ENCODE data around the gene CCDC92. TPM values are rescaled to one million over a fixed set of nuclear protein-coding genes. Genes with fewer than 3 reads are reported as not detected.

The CCDC92 gene
- total RNA-seq, 1 donor from 2014 or later, result 4.8 TPM

DNA sequence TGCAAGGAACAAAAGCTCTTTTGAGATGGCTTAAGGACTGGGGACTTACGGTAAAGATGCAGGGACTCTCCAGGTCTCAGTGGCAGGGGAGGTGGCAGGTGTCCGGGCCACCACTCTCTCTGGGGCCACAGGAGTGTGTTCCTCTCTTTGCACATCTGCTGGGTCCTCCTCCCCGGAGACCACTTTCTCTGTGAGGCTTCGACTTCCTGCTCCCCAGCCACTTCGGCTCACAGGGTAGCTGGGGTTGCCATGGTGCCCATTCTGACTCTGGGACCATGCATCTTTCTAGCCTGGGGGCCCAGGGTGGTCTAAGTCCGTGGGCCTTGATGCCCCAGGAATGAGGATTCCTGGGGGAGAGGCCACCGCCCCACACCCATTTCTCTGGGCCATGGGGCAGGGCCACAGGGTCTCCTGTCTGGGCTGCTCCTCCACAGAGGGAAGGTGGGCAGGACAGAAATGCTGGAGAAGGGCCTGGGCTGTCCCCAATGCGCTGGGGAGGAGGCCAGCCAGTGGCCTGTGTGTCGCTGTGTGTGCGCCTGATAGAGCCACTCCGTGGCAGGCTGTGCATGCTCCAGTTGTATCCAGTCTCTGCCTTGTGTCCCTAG is 38.5 kb downstream of the CCDC92 start:
- Mint-ChIP-seq H3K9me3 (peaks cover 6% of the 10 kb centered on the region), H3K36me3 (peaks cover 17% of the 10 kb centered on the region), H3K4me1 (peaks cover 2% of the 10 kb centered on the region), H3K4me3 (no peak overlapping the region), H3K27ac (no peak overlapping the region), H3K27me3 (ENCODE audit: insufficient read depth, low read depth) (peaks cover 5% of the 10 kb centered on the region)
- TF ChIP-seq EZH2 (IDR thresholded peaks at IDR 0.05), result no peak
- no peak for TF ChIP-seq EZH2phosphoT487 (IDR thresholded peaks at IDR 0.05)
- TF ChIP-seq, protein P1, sequence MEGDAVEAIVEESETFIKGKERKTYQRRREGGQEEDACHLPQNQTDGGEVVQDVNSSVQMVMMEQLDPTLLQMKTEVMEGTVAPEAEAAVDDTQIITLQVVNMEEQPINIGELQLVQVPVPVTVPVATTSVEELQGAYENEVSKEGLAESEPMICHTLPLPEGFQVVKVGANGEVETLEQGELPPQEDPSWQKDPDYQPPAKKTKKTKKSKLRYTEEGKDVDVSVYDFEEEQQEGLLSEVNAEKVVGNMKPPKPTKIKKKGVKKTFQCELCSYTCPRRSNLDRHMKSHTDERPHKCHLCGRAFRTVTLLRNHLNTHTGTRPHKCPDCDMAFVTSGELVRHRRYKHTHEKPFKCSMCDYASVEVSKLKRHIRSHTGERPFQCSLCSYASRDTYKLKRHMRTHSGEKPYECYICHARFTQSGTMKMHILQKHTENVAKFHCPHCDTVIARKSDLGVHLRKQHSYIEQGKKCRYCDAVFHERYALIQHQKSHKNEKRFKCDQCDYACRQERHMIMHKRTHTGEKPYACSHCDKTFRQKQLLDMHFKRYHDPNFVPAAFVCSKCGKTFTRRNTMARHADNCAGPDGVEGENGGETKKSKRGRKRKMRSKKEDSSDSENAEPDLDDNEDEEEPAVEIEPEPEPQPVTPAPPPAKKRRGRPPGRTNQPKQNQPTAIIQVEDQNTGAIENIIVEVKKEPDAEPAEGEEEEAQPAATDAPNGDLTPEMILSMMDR (IDR thresholded peaks at IDR 0.05), result no peak
- Histone ChIP-seq H3K27ac (no peak overlapping the region), H3K79me2 (ENCODE audit: low read depth) (no peaks in the 10 kb centered on the region), H3K36me3 (no peaks in the 10 kb centered on the region), H3K9ac (no peak overlapping the region), H2AFZ (replicated peaks) (no peak overlapping the region), H3F3A (ENCODE audit: low read depth) (no peaks in the 10 kb centered on the region), H3K4me3 (no peak overlapping the region), H4K20me1 (ENCODE audit: low read depth) (peaks cover 3% of the 10 kb centered on the region), H3K27me3 (peaks cover 33% of the 10 kb centered on the region), H3K4me2 (no peak overlapping the region), H3K9me3 (ENCODE audit: low read depth) (no peaks in the 10 kb centered on the region), H3K4me1 (no peaks in the 10 kb centered on the region)
- DNase-seq (ENCODE audit: low spot score), result no peak

DNA sequence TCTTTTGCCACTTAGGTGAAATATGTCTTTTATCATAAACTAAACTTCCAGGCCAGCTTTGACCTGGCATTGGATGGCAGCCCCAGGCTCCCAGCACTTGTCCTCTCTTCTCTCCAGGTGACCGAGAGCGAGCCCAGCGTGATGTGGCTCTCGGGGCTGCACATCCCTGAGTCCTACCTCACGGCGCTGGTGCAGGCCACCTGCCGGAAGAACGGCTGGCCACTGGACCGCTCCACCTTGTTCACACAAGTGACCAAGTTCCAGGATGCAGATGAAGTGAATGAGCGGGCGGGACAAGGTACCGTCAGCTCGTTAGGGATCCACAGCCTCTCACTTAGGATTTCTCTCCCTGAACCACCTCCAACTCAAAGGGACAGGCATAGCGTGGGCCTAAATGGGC is 39.4 kb downstream of the CCDC92 start:
- H4K20me1 ChIP-seq (ENCODE audit: low read depth), result peaks cover 3% of the 10 kb centered on the region
- no peaks in the 10 kb centered on the region for H3F3A ChIP-seq (ENCODE audit: low read depth)
- H3K27ac ChIP-seq, result no peak overlapping the region
- Mint-ChIP-seq H3K4me1 (peaks cover 8% of the 10 kb centered on the region), H3K27ac (no peak overlapping the region), H3K4me3 (no peak overlapping the region), H3K36me3 (peaks cover 17% of the 10 kb centered on the region), H3K27me3 (ENCODE audit: insufficient read depth, low read depth) (peaks cover 5% of the 10 kb centered on the region), H3K9me3 (peaks cover 6% of the 10 kb centered on the region)
- no peaks in the 10 kb centered on the region for H3K9me3 ChIP-seq (ENCODE audit: low read depth)
- H3K4me1 ChIP-seq, result no peaks in the 10 kb centered on the region
- no peak overlapping the region for H3K4me2 ChIP-seq
- no peaks in the 10 kb centered on the region for H3K36me3 ChIP-seq
- H3K79me2 ChIP-seq (ENCODE audit: low read depth), result no peaks in the 10 kb centered on the region
- TF ChIP-seq EZH2 (IDR thresholded peaks at IDR 0.05), result no peak
- TF ChIP-seq EZH2phosphoT487 (IDR thresholded peaks at IDR 0.05), result no peak
- TF ChIP-seq, protein P1 (IDR thresholded peaks at IDR 0.05), result no peak
- H2AFZ ChIP-seq (replicated peaks), result no peak overlapping the region
- no peak for DNase-seq (ENCODE audit: low spot score)
- H3K9ac ChIP-seq, result no peak overlapping the region
- peaks cover 39% of the 10 kb centered on the region for H3K27me3 ChIP-seq
- no peak overlapping the region for H3K4me3 ChIP-seq

DNA sequence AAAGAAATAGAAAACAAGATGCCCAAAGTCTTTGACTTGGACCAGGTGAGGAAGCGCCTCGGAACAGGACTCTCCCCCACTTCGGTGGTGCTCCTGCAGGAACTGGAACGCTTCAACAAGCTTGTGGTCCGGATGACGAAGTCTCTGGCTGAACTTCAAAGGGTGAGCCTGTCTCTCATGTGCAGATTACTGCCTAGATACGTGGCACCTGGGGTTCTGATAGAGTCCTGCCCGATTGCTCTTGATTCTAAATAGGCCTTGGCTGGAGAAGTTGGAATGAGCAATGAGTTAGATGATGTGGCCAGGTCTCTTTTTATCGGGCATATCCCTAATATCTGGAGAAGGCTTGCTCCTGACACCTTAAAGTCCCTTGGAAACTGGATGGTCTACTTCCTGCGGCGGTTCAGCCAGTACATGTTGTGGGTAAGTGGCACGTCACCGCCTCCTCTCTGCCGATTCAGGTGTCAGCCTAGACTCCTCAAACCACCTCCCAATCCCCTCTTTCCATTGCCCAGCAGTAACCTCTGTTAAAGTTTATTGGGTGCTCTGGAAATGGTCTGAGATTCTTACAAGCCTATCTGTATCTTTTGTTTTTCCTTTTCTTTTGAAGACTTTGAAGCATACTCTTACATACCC is 40.8 kb downstream of the CCDC92 start:
- Mint-ChIP-seq H3K4me3 (no peak overlapping the region), H3K9me3 (peaks cover 6% of the 10 kb centered on the region)

More for the DNA sequence above, 40.8 kb downstream of the CCDC92 start:
- Mint-ChIP-seq H3K27me3 (ENCODE audit: insufficient read depth, low read depth) (peaks cover 5% of the 10 kb centered on the region), H3K27ac (no peak overlapping the region), H3K36me3 (peaks cover 11% of the 10 kb centered on the region), H3K4me1 (peaks cover 8% of the 10 kb centered on the region)
- Histone ChIP-seq H3K27ac (no peak overlapping the region), H4K20me1 (ENCODE audit: low read depth) (no peaks in the 10 kb centered on the region), H3K4me1 (no peaks in the 10 kb centered on the region), H3K9ac (no peak overlapping the region), H3K27me3 (peaks cover 39% of the 10 kb centered on the region), H3K36me3 (no peaks in the 10 kb centered on the region), H2AFZ (replicated peaks) (no peak overlapping the region), H3F3A (ENCODE audit: low read depth) (no peaks in the 10 kb centered on the region), H3K4me2 (no peak overlapping the region), H3K4me3 (no peak overlapping the region), H3K79me2 (ENCODE audit: low read depth) (no peaks in the 10 kb centered on the region), H3K9me3 (ENCODE audit: low read depth) (no peaks in the 10 kb centered on the region)
- TF ChIP-seq, protein P1 (IDR thresholded peaks at IDR 0.05), result no peak
- no peak for TF ChIP-seq EZH2phosphoT487 (IDR thresholded peaks at IDR 0.05)
- TF ChIP-seq EZH2 (IDR thresholded peaks at IDR 0.05), result no peak
- no peak for DNase-seq (ENCODE audit: low spot score)
